ENCODE measurements around the gene TCTN3. TPM values are rescaled to one million over a fixed set of nuclear protein-coding genes. Genes with fewer than 3 reads are reported as not detected.

The TCTN3 gene
- total RNA-seq, 1 experiment from 2014 or later: 31.5 TPM

- H3K4me3 ChIP-seq (ENCODE audit: insufficient read depth, low read depth, low read length): no peak overlapping the region
- DNase-seq: no peak
- H3K27me3 ChIP-seq (ENCODE audit: control insufficient read depth, insufficient read depth, low read length): no peaks in the 10 kb centered on the region
- H3K36me3 ChIP-seq (replicated peaks; ENCODE audit: control insufficient read depth, insufficient read depth, low read length): peaks cover 2% of the 10 kb centered on the region
Observed at GRCh38 chr10:95661818-95662217, 31.9 kb downstream of the TCTN3 start.

- DNase-seq: no peak
- H3K36me3 ChIP-seq (replicated peaks; ENCODE audit: control insufficient read depth, insufficient read depth, low read length): peaks cover 2% of the 10 kb centered on the region
- H3K4me3 ChIP-seq (ENCODE audit: insufficient read depth, low read depth, low read length): no peak overlapping the region
- H3K27me3 ChIP-seq (ENCODE audit: control insufficient read depth, insufficient read depth, low read length): no peaks in the 10 kb centered on the region
Observed at GRCh38 chr10:95660283-95660682, 33.4 kb downstream of the TCTN3 start.

GRCh38 chr10:95657250-95657649 is 36.5 kb downstream of the TCTN3 start:
- Histone ChIP-seq H3K27me3 (ENCODE audit: control insufficient read depth, insufficient read depth, low read length) (no peaks in the 10 kb centered on the region), H3K4me3 (ENCODE audit: insufficient read depth, low read depth, low read length) (peak overlapping the region; percentile 84), H3K36me3 (replicated peaks; ENCODE audit: control insufficient read depth, insufficient read depth, low read length) (no peaks in the 10 kb centered on the region; the same call in 1 of the 2 replicates)
- DNase-seq: no peak

- H3K36me3 ChIP-seq (replicated peaks; ENCODE audit: control insufficient read depth, insufficient read depth, low read length): peaks cover 2% of the 10 kb centered on the region
- DNase-seq: peak; percentile 94
Observed at GRCh38 chr10:95656291-95657164, 37.2 kb downstream of the TCTN3 start, which contains the start of gene ALDH18A1. ALDH18A1 (minus strand) TSS chr10:95656711; CDS start chr10:95653377, 3,334 bp downstream.

GRCh38 chr10:95655571-95656290 is 38.0 kb downstream of the TCTN3 start:
- DNase-seq: peak; percentile 26
- peak overlapping the region; percentile 84 for H3K4me3 ChIP-seq (ENCODE audit: insufficient read depth, low read depth, low read length)
- peaks cover 5% of the 10 kb centered on the region for H3K36me3 ChIP-seq (replicated peaks; ENCODE audit: control insufficient read depth, insufficient read depth, low read length)
- H3K27me3 ChIP-seq (ENCODE audit: control insufficient read depth, insufficient read depth, low read length): no peaks in the 10 kb centered on the region

More at GRCh38 chr10:95656291-95657164, 37.2 kb downstream of the TCTN3 start, which contains the start of gene ALDH18A1:
- Histone ChIP-seq H3K27me3 (ENCODE audit: control insufficient read depth, insufficient read depth, low read length) (no peaks in the 10 kb centered on the region), H3K4me3 (ENCODE audit: insufficient read depth, low read depth, low read length) (peak within 1 kb of the TSS; percentile 84)

GRCh38 chr10:95653895-95654294 is 39.8 kb downstream of the TCTN3 start:
- Histone ChIP-seq H3K27me3 (ENCODE audit: control insufficient read depth, insufficient read depth, low read length) (no peaks in the 10 kb centered on the region), H3K36me3 (replicated peaks; ENCODE audit: control insufficient read depth, insufficient read depth, low read length) (peaks cover 5% of the 10 kb centered on the region), H3K4me3 (ENCODE audit: insufficient read depth, low read depth, low read length) (no peak overlapping the region)
- no peak for DNase-seq

GRCh38 chr10:95651346-95652060 is 42.2 kb downstream of the TCTN3 start:
- DNase-seq: no peak
- no peak overlapping the region for H3K4me3 ChIP-seq (ENCODE audit: insufficient read depth, low read depth, low read length)
- peaks cover 9% of the 10 kb centered on the region for H3K36me3 ChIP-seq (replicated peaks; ENCODE audit: control insufficient read depth, insufficient read depth, low read length)
- H3K27me3 ChIP-seq (ENCODE audit: control insufficient read depth, insufficient read depth, low read length): no peaks in the 10 kb centered on the region

GRCh38 chr10:95650232-95650631 is 43.5 kb downstream of the TCTN3 start:
- peak; percentile 32 for DNase-seq
- Histone ChIP-seq H3K36me3 (replicated peaks; ENCODE audit: control insufficient read depth, insufficient read depth, low read length) (peaks cover 12% of the 10 kb centered on the region), H3K27me3 (ENCODE audit: control insufficient read depth, insufficient read depth, low read length) (no peaks in the 10 kb centered on the region), H3K4me3 (ENCODE audit: insufficient read depth, low read depth, low read length) (no peak overlapping the region)

GRCh38 chr10:95648138-95648537 is 45.6 kb downstream of the TCTN3 start:
- H3K27me3 ChIP-seq (ENCODE audit: control insufficient read depth, insufficient read depth, low read length): no peaks in the 10 kb centered on the region
- peaks cover 12% of the 10 kb centered on the region for H3K36me3 ChIP-seq (replicated peaks; ENCODE audit: control insufficient read depth, insufficient read depth, low read length)
- H3K4me3 ChIP-seq (ENCODE audit: insufficient read depth, low read depth, low read length): no peak overlapping the region
- no peak for DNase-seq

GRCh38 chr10:95646160-95646559 is 47.6 kb downstream of the TCTN3 start:
- no peak for DNase-seq
- peaks cover 16% of the 10 kb centered on the region for H3K36me3 ChIP-seq (replicated peaks; ENCODE audit: control insufficient read depth, insufficient read depth, low read length)
- H3K4me3 ChIP-seq (ENCODE audit: insufficient read depth, low read depth, low read length): no peak overlapping the region
- no peaks in the 10 kb centered on the region for H3K27me3 ChIP-seq (ENCODE audit: control insufficient read depth, insufficient read depth, low read length)

- Histone ChIP-seq H3K4me3 (ENCODE audit: insufficient read depth, low read depth, low read length) (no peak overlapping the region), H3K27me3 (ENCODE audit: control insufficient read depth, insufficient read depth, low read length) (no peaks in the 10 kb centered on the region), H3K36me3 (replicated peaks; ENCODE audit: control insufficient read depth, insufficient read depth, low read length) (peaks cover 20% of the 10 kb centered on the region)
- no peak for DNase-seq
Observed at GRCh38 chr10:95644901-95645300, 48.8 kb downstream of the TCTN3 start.

GRCh38 chr10:95640891-95641315 is 52.8 kb downstream of the TCTN3 start:
- Histone ChIP-seq H3K27me3 (ENCODE audit: control insufficient read depth, insufficient read depth, low read length) (no peaks in the 10 kb centered on the region), H3K4me3 (ENCODE audit: insufficient read depth, low read depth, low read length) (no peak overlapping the region), H3K36me3 (replicated peaks; ENCODE audit: control insufficient read depth, insufficient read depth, low read length) (peaks cover 20% of the 10 kb centered on the region)
- no peak for DNase-seq

GRCh38 chr10:95637911-95638310 is 55.8 kb downstream of the TCTN3 start:
- Histone ChIP-seq H3K4me3 (ENCODE audit: insufficient read depth, low read depth, low read length) (no peak overlapping the region), H3K36me3 (replicated peaks; ENCODE audit: control insufficient read depth, insufficient read depth, low read length) (peaks cover 33% of the 10 kb centered on the region), H3K27me3 (ENCODE audit: control insufficient read depth, insufficient read depth, low read length) (no peaks in the 10 kb centered on the region)
- DNase-seq: no peak

- H3K4me3 ChIP-seq (ENCODE audit: insufficient read depth, low read depth, low read length): no peak overlapping the region
- H3K36me3 ChIP-seq (replicated peaks; ENCODE audit: control insufficient read depth, insufficient read depth, low read length): peaks cover 27% of the 10 kb centered on the region
- no peak for DNase-seq
- no peaks in the 10 kb centered on the region for H3K27me3 ChIP-seq (ENCODE audit: control insufficient read depth, insufficient read depth, low read length)
Observed at GRCh38 chr10:95637140-95637539, 56.6 kb downstream of the TCTN3 start.
